GM19239 (cell line): ENCODE results near the gene OR52L1.

Source experiments
- DNase-seq: peaks from one replicate; pipeline ENCODE4 v3.0.0; 2011; ENCODE audit warnings: low spot score; ENCODE audit not compliant: insufficient read length
- FAIRE-seq: peaks from 2 replicates; lab custom pipeline; 2011; peaks lifted over from hg19 to GRCh38; lab: Jason Lieb, UNC

OR52L1 gene

DNA sequence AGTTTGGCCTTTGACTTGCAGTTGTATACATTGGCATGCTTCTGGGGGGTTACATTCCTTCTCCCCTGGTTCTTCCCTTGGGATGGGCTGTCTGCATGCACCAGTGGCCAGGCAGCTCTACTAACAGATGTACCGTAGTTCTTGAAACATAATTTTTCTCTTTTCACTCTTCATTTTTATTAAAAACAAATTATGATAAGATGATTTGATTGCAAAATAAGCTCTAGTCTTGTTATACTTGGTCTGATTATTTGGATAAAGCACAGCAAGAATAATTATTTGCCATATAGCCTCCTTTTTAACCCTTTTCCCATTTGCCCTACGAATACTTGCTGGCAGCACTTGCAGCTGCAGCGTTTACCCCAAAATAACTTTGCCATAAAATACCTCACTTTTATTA lies 31.2 kb downstream of the OR52L1 start:
- no peak for DNase-seq
- FAIRE-seq: no peak

DNA sequence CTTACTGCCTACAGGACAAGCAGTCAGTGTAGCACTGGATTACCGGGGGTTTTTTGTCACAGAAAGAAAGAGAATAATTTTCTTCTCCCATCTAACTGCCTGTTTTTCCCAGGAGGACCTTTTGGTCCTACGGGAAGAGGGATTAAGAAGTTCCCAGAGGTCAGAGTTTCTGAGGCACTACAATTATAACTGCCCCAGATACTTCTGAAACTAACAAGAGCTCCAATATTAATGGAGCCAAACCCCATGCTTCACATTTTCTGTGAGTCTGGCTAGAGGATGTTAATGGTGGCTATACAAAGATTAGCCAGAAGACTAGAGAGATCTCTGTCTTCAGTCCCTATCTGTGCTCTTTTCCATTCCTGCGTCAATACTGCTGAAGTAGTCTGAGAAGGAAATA lies 44.8 kb downstream of the OR52L1 start, which contains the start of gene OR56A3:
OR56A3 (plus strand) TSS at position 301 of the 400 bp plus-strand sequence. CDS start 5,096 bp downstream, outside the sequence.
- FAIRE-seq: no peak
- DNase-seq: no peak

- DNase-seq (no peak), FAIRE-seq (no peak)
Observed at GRCh38 chr11:5940748-5941147, 46.0 kb downstream of the OR52L1 start.

- FAIRE-seq: no peak
- DNase-seq: no peak
Observed at GRCh38 chr11:5938603-5938965, 48.2 kb downstream of the OR52L1 start.

DNA sequence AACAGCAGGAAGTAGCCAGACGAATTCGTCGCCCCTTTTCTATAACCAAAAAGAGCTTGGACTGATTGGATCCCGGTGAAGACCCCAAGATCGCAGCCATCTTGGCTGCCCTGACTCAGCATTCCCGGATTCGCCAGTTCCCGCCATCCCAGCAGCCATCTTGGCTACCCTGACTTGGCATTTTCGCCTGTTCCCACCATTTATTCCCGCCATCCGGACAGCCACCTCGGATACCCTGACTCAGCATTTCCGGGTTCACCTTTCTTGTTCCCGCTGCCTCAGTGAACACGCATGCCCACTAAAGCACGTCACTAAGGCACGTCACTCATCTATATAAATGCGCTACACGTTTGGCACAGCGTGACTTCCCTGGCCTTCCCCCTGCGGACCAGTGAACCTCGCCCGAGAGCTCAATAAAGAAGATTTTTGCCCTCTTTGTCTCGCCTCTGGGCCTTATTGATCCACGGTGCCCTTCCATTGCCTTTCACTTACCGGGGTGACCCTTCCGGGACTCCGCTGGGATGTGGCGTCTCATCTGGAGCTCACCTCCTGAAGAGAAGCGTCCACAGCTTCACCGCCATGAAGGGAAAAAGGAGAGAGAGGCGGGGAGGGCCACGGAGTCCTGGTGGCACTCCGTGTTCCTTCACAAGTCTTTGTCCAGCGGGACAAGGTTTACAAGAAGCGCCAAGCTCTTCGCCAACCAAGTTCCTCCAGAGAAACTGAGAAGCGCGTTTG lies 48.8 kb downstream of the OR52L1 start:
- FAIRE-seq (no peak), DNase-seq (no peak)
